Right lobe of liver (tissue), 6 donors: Measurements from ENCODE around the gene TJP2. TPM values are rescaled to one million over a fixed set of nuclear protein-coding genes. Genes with fewer than 3 reads are reported as not detected.

Experiments
- ATAC-seq, 4 donors: fragments of 200-7000 bp; cut with Tn5 transposase; one replicate each; pipeline ENCODE4 v1.9.1; 2020; ENCODE audit warnings: mild to moderate bottlenecking in 4 of 4, moderate library complexity in 4 of 4
- DNase-seq, 3 donors: peaks; one replicate each; pipeline ENCODE4 v3.0.0-alpha.2; 2020
- H3K27ac ChIP-seq, 3 donors: fragments of 200-600 bp; one replicate each; pipeline ENCODE4 v1.8.0; 2022
- H3K27me3 ChIP-seq, 2 donors: fragments of 200-600 bp; one replicate each; pipeline ENCODE4 v1.8.0; 2022
- H3K36me3 ChIP-seq, 4 donors: fragments of 200-600 bp; sonication (generic) in 1 of 4; one replicate each; pipeline versions ENCODE4 v1.5.1 to v1.8.0; 2017 to 2022; ENCODE audit warnings: control low read depth in 1 of 4
- H3K4me1 ChIP-seq, 4 donors: fragments of 200-600 bp; sonication (generic) in 1 of 4; one replicate each; pipeline versions ENCODE4 v1.5.1 to v1.8.0; 2017 to 2022; ENCODE audit warnings: control low read depth in 1 of 4
- H3K4me3 ChIP-seq, 3 donors: fragments of 200-600 bp; one replicate each; pipeline ENCODE4 v1.8.0; 2022
- H3K9me3 ChIP-seq, 4 donors: fragments of 200-600 bp; sonication (generic) in 1 of 4; one replicate each; pipeline versions ENCODE4 v1.5.1 to v1.8.0; 2017 to 2022; ENCODE audit warnings: control low read depth in 1 of 4
- CTCF ChIP-seq, 4 donors: fragments of 200-600 bp in 3 of 4; fragments of 450-650 bp in 1 of 4; IDR thresholded peaks; one replicate each; pipeline versions ENCODE4 v1.5.1 to v1.8.0; 2016 to 2022; ENCODE audit warnings: antibody characterized with exemption in 4 of 4, mild to moderate bottlenecking in 2 of 4
- POLR2A ChIP-seq: fragments of 450-650 bp; IDR thresholded peaks from one replicate; pipeline ENCODE4 v1.6.1; 2017; ENCODE audit warnings: antibody characterized with exemption, mild to moderate bottlenecking
- WGBS: methylation state at CpG from one replicate; pipeline ENCODE4 v1.1.6; 2018; ENCODE audit warnings: low coverage, low lambda C conversion rate; ENCODE audit not compliant: insufficient coverage; ENCODE audit errors: missing lambda C conversion rate; 5-methylcytosine and 5-hydroxymethylcytosine counted together
- intact Hi-C, 2 donors: fragments of 100-400 bp; cut with DNase I; formaldehyde crosslinking; loops; one replicate each; pipeline versions ENCODE4 v1.11.2 to v1.14.1; 2022
- total RNA-seq, 6 experiments: library from RNA; depleted of rRNA in 2 of 6; stranded (reverse); fragments of >200 nt in 2 of 6; fragmentation: NEBNext Ultra II Directional in 3 of 6; extraction: Animal tissue kit (Norgen Biotek cat#: 25700) in 3 of 6; gene quantifications; one replicate each; pipeline versions ENCODE4 v1.1.0 to v1.2.4, GENCODE V29; 2016 to 2023
- donor health status: DM: no; HTN: yes; CAD: no.
- donor health status: DM: no; HTN: no; CAD: no.
- donor health status: DM: no; HTN: no; CAD: no.
- donor health status: DM: no; HTN: yes; CAD: no.
- donor health status: DM: no; HTN: yes; CAD: no.

The TJP2 gene
- total RNA-seq, 6 experiments from 2014 or later = 62.0 to 129 (median 81.7) TPM

DNA sequence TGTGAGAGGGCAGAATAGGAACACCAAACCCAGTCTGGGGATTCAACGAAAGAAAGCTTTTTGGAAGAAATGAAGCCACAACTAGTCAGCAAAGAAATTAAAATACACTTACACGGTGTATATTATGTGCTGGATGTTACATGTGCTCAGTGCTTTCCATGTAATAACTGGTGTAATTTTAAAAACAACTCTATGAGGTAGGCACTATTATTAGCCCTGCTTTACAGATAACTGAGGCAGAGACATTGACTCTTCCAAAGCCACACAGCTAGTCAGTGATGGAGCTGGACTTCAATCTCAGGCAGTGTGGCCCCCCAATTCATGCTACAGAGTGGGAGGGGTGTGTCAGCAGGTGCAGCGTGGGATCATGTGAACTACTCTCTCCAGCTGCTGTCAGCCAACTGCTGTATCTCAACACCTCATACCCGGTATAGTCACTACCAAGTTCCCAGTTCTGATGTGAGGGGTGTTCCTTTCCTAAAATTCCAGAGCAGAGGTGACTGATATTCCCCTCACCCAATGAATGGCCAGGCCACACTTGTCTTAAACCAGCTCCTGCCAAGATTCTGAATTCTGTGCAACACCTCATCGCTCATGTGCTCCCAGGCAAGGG is 33.8 kb upstream of the TJP2 start:
- WGBS = 81% methylated on average over 3 of the region's 5 CpGs
- Histone ChIP-seq H3K4me3 (no peak overlapping the region), H3K9me3 (no peaks in the 10 kb centered on the region), H3K4me1 (peaks cover 0 to 10% (median 0%) of the 10 kb centered on the region in 4 donors), H3K27ac (no peak overlapping the region), H3K36me3 (no peaks in the 10 kb centered on the region), H3K27me3 (no peaks in the 10 kb centered on the region)
- ATAC-seq (no peak), DNase-seq (no peak)
- intact Hi-C loops = no loop called here
- TF ChIP-seq POLR2A = no peak
- no peak for TF ChIP-seq CTCF (IDR thresholded peaks at IDR 0.05)

- WGBS = 79% methylated on average over 5 of the region's 5 CpGs
- H3K27ac ChIP-seq = no peak overlapping the region
- no peaks in the 10 kb centered on the region for H3K27me3 ChIP-seq
- no peaks in the 10 kb centered on the region for H3K36me3 ChIP-seq
- intact Hi-C loops = no loop called here
- no peak for TF ChIP-seq CTCF (IDR thresholded peaks at IDR 0.05)
- no peak for TF ChIP-seq POLR2A
- peaks cover 0 to 10% (median 0%) of the 10 kb centered on the region in 4 donors for H3K4me1 ChIP-seq
- H3K4me3 ChIP-seq = no peak overlapping the region
- no peak for DNase-seq
- H3K9me3 ChIP-seq = no peaks in the 10 kb centered on the region
- ATAC-seq = peak in 1 of 4 donors; percentile 29
Measured at GRCh38 chr9:69141851-69142250, 32.2 kb upstream of the TJP2 start.

GRCh38 chr9:69143291-69143690 is 30.8 kb upstream of the TJP2 start:
- no peak for ATAC-seq
- H3K27ac ChIP-seq = no peak overlapping the region
- DNase-seq = no peak
- no peak overlapping the region for H3K4me3 ChIP-seq
- no peaks in the 10 kb centered on the region for H3K9me3 ChIP-seq
- H3K4me1 ChIP-seq = peaks cover 0 to 10% (median 0%) of the 10 kb centered on the region in 4 donors
- intact Hi-C loops = no loop called here
- WGBS = 100% methylated on average over 1 of the region's 1 CpG
- H3K27me3 ChIP-seq = no peaks in the 10 kb centered on the region
- no peaks in the 10 kb centered on the region for H3K36me3 ChIP-seq
- no peak for TF ChIP-seq CTCF (IDR thresholded peaks at IDR 0.05)
- TF ChIP-seq POLR2A = no peak

- intact Hi-C loops = no loop called here
- ATAC-seq = no peak
- no peaks in the 10 kb centered on the region for H3K9me3 ChIP-seq
- H3K4me1 ChIP-seq = peaks cover 0 to 10% (median 1%) of the 10 kb centered on the region in 4 donors
- no peak overlapping the region for H3K4me3 ChIP-seq
- no peak for TF ChIP-seq CTCF (IDR thresholded peaks at IDR 0.05)
- TF ChIP-seq POLR2A = no peak
- DNase-seq = no peak
- WGBS = 90% methylated on average over 7 of the region's 8 CpGs
- no peaks in the 10 kb centered on the region for H3K36me3 ChIP-seq
- no peaks in the 10 kb centered on the region for H3K27me3 ChIP-seq
- no peak overlapping the region for H3K27ac ChIP-seq
Measured at GRCh38 chr9:69145144-69145715, 28.8 kb upstream of the TJP2 start.
